Hematopoietic multipotent progenitor cell treated with erythropoietin and hydrocortisone succinate and interleukin-3 and kit ligand, for 6 days (in vitro differentiated cells): ENCODE results near the gene ZBTB7B.

Source experiments
- DNase-seq: peaks from one replicate; pipeline ENCODE4 v3.0.0-alpha.2; 2015

ZBTB7B gene

GRCh38 chr1:154989195-154989860, 13.3 kb upstream of the ZBTB7B start:
- no peak for DNase-seq

DNA sequence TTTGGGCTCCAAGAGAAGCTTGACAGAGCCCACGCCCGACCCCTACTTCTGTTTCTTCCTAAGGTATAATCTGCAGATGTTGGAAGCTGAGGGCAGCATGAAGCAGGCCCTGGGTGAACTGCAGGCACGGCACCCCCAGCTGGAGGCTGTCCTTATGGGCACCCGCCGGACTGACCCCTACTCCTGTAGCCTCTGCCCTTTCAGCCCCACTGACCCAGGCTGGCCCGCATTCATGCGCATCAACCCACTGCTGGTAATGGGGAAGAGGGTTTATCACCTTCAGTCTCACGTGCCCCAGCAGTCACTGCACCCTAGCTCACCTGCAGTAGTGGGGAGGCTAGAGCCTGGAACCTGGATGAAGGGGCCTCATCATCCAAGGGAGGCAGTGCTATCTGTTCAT, 12.3 kb upstream of the ZBTB7B start:
- no peak for DNase-seq

DNA sequence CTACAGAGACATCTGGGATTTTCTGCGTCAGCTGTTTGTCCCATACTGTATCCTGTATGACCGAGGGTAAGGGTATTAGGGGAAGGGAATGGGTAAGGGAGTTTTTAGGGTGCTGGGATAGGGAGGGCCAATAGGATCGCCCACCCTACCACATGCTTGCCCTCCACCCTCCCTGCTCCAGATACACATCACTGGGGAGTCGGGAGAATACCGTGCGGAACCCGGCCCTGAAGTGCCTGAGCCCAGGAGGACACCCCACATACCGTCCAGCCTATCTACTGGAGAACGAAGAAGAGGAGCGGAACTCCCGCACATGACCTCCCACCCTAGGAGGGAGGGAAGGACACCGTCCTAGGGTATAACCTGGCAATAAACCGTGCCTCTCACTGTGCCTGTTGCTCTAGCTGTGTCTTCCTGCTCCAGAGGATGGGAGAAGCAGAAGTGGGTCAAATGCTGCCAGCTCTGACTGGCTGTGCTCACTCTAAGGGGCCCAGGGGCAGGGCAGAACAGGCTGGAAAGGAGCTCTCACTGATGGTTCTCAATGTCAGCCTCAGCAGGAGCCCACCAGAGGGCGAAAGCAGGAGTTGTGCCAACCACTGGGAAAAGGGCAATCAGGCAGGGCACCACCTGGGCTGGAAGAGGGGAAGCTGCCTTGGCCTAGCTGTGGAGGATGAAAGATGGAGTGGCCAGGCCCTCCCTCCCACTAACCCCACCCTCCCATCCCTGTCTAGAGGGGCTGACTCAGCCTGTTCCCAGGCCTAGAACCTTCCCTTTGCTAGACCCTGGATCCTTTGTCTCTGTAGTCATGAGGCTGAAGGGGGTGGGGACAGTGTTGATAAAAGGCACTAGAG, 9.7 kb upstream of the ZBTB7B start:
- peak; percentile 65 for DNase-seq

GRCh38 chr1:154993572-154994268, 8.9 kb upstream of the ZBTB7B start, which contains the start of gene LENEP:
LENEP (plus strand) TSS chr1:154993586; CDS start chr1:154993608, 22 bp downstream.
- no peak for DNase-seq

GRCh38 chr1:154994269-154994587, 8.4 kb upstream of the ZBTB7B start:
- DNase-seq = no peak

DNA sequence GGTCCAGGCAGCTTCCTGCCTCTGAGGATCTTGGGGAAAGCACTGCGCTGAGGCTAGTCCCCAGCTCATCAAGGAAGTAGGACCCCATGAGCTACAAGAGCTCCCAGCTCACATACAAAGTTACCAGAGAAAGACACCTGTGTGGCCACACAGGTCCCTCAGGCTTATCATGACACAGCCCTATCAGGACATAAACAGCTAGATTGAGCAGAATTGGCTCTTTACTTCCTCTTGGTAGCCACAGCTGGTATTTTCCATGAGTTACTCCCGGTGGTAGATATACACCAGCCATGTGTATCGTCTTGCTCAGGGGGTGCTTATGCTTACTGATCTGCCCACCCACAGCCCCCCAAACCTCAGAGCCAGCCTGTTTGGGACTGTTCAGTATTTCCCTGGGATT, 8.0 kb upstream of the ZBTB7B start:
- no peak for DNase-seq

GRCh38 chr1:154995301-154995983, 7.2 kb upstream of the ZBTB7B start:
- DNase-seq = peak; percentile 80

DNA sequence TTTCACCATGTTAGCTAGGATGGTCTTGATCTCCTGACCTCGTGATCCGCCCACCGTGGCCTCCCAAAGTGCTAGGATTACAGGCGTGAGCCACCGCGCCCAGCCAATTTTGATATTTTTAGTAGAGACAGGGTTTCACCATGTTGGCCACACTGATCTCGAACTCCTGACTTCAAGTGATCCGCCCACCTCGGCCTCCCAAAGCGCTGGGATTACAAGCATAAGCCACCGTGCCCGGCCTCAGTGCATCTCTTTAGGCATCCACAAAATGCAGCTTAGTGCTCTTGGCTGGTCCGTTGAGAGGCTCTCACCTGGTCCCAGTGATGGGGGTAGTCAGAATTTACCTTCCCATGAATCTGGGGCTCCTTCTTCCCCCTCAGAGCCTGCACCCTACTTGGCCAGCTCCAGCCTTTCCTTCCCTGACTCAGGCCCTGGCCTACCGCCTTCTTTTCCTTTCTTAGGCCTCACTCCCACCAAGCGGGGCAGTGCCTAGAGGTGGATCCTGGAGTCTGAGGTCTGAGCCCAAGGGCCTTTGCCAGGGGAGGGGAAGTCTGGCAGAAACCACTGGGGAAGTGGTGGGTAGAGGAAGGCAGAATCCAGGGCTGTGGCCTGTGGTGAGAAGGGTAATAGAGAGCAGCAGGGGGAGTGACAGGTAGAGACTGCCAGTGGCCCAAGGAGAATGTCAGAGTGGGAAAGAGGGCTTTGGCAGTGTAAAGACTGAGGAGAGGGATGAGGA, 5.5 kb upstream of the ZBTB7B start:
- DNase-seq = peak; percentile 30

- DNase-seq = peak; percentile 61
These were observed 4.3 kb upstream of the ZBTB7B start for GRCh38 chr1:154998201-154998780.

GRCh38 chr1:154998818-154999570, 3.6 kb upstream of the ZBTB7B start:
- peak; percentile 90 for DNase-seq

DNA sequence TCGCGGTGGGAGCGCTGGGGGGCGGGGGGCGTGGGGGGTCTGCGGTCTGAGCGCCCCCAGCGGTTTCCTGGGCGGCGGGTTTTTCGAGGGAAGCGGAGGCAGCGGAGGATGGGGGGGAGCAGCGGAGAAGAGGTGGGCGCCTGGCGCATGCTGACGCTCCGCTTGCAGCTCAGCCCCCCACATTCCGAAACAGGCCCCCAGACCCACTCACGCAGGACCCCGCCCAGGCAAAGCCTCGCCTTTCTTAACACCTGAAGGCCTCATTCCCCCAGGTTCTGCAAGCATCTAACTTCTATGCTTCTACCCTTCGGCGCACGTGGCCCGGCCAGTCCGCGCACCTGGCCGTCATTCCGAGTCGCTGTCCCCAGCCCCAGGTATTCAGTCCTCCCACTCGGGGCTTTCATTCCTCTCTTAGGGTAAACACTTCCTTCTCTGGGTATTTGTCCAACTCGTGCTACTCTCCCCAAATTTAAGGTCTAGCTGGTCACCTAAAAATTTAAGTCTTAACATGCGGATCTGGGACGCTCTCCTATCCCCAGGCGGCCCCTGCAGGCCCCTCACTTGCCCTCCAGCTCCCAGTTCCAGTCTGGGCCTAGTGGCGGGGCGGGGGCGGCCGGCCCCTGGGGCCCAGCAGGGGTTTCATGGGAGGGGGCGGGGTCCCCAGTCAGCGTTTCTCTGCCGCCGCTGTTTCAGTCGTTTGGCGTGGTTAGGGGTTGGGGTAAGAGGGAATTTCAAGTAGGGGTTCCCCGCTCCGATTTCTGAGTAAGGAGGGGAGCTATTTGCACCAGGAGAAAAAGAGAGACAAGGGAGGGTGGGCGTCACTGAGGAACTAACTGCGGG, 2.8 kb upstream of the ZBTB7B start:
- peak; percentile 56 for DNase-seq

GRCh38 chr1:155000411-155000725, 2.2 kb upstream of the ZBTB7B start:
- DNase-seq = peak; percentile 69

DNA sequence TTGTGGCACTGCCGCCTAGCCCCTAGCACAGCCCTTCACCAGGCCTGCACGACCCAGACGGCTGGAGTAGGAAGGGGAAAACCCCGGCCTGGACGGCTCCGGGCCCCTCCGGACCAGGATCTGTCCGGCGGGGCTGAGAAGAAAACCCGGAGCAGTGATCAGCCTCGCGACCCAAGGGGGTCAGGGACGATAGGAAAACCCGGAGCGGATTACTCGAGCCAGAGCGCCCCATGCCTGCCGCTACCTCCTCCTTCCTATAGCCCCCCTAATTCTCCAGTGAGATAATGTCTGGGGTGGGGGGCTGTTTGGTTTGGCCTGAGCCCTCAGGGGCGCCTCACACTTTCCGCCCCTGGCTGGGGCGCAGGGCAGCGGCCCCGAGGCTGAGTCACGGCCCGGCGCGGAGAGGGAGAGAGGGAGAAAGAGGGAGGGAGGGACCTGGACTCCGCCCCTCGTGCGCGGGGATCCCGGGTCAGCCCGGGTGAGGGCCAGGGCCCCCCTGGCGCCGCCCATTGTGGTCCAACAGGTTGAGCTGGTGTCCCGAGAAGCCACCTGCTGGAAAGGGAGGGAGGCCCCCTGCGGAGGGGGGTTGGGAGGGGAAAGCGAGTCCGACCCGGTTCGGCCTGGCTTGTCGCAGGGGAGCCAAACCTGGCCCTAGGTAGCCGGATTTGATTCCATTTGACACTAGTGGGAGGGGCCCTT, 1.7 kb upstream of the ZBTB7B start:
- peak; percentile 93 for DNase-seq

DNA sequence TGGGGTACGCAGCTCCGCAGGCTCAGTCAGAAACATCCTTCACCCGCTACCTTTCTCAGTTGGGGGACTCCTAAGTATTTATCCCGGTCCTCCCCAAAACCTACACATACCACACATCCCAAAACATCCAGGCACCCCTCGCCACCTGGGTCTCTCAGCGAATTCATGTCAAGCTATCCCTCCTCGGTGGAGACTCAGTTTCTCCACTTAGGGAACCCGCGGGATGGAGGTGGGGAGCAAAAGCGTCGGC, 1.3 kb upstream of the ZBTB7B start:
- no peak for DNase-seq

DNA sequence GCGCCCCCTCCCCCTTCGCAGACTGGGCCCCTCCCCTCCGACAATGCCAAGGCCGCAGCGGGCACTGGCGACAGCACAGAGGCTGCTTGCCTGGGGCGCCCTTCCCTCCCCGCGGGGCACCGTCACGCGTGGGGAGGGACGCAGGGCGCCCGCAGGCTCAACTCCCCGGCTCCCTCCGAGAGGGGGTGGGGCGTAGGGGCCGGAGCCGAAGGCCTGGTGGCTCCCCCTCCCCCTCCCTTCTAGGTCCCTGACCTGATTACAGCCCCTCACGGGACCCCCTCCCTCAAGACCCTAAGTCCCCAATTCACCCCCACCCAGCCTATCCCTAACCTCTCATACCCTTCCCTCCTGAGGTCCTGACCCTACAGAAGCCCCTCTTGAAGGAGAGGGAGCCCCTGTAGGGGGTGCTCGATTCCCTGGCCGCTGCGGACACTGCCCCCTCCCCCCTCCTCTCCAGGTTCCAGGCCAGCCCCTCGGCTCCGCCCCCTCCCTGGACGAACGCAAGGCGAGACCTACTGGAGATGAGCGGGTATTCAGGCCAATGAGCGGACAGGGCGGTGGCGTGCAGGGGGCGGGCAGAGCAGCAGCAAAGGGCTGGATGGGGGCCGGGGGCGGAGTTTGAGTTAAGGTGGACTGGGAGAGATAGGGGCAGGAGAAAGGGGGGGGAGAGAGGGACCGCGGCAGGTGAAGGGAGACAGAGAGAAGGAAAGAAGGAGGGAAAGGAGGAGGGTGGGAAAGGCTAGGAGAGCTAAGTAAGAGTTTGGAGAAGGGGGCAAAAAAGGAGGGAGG, 733 bp upstream of the ZBTB7B start:
- peak; percentile 99 for DNase-seq

- DNase-seq = peak; percentile 52
These were observed 694 bp downstream of the ZBTB7B start for GRCh38 chr1:155003227-155003765.

GRCh38 chr1:155003766-155004351, 1.3 kb downstream of the ZBTB7B start:
- DNase-seq = peak; percentile 45

- peak; percentile 25 for DNase-seq
These were observed 1.9 kb downstream of the ZBTB7B start for GRCh38 chr1:155004352-155005075.
